ACC112 (cell line): ENCODE data around the gene PUM1.
"Not testable (repeated sequence)": the region's sequence is repeated elsewhere in the genome, so short reads cannot be mapped to it uniquely, and the experiment has no call there.

Source experiments
- H2AFZ ChIP-seq: fragments of 200-600 bp; sonication (generic); one replicate; pipeline ENCODE4 v1.6.0; 2017; ENCODE audit warnings: antibody characterized with exemption, low read length; ENCODE audit not compliant: unreplicated experiment
- H3K27ac ChIP-seq: fragments of 200-600 bp; sonication (generic); 2 replicates; pipeline ENCODE4 v1.5.1; 2014; ENCODE audit warnings: low read depth, mild to moderate bottlenecking, antibody characterized with exemption, low read length, moderate library complexity
- H3K27me3 ChIP-seq: fragments of 200-600 bp; sonication (generic); 2 replicates; pipeline ENCODE4 v1.6.1; 2014; ENCODE audit warnings: mild to moderate bottlenecking, antibody characterized with exemption, low read length, moderate library complexity, mixed read lengths; ENCODE audit not compliant: insufficient read depth
- H3K36me3 ChIP-seq: fragments of 200-600 bp; sonication (generic); 2 replicates; pipeline ENCODE4 v1.6.1; 2016; ENCODE audit warnings: mild to moderate bottlenecking, antibody characterized with exemption, low read length, moderate library complexity, mixed read lengths; ENCODE audit not compliant: insufficient read depth
- H3K4me1 ChIP-seq: fragments of 200-600 bp; sonication (generic); one replicate; pipeline ENCODE4 v1.6.1; 2016; ENCODE audit warnings: low read length, mixed read lengths; ENCODE audit not compliant: insufficient read depth, unreplicated experiment, control insufficient read depth
- H3K4me3 ChIP-seq: fragments of 200-600 bp; sonication (generic); 2 replicates; pipeline ENCODE4 v1.5.1; 2014; ENCODE audit warnings: mild to moderate bottlenecking, low read depth, low read length
- H3K79me2 ChIP-seq: fragments of 200-600 bp; sonication (generic); one replicate; pipeline ENCODE4 v1.6.0; 2016; ENCODE audit warnings: low read length; ENCODE audit not compliant: control insufficient read depth, unreplicated experiment, insufficient read depth

Gene PUM1

DNA sequence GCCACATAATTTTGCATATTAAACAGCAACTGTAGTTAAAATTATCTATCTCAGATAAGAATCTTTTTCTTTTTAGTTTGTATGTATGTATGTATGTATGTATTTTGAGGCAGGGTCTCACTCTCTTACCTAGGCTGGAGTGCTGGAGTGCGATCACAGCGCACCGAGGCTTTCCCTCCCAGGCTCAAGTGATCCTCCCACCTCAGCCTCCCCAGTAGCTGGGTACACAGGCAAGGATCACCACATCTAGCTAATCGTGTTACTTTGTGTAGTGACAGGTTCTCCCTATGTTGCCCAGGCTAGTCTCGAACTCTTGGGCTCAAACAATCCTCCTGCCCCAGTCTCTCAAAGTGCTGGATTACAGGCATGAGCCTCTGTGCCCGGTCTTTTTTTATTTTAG, 30.5 kb upstream of the PUM1 start:
- Histone ChIP-seq H3K27ac (no peak overlapping the region), H3K4me1 (peaks cover 15% of the 10 kb centered on the region), H3K36me3 (no peaks in the 10 kb centered on the region), H3K4me3 (no peak overlapping the region), H2AFZ (peak overlapping the region; percentile 75), H3K79me2 (no peaks in the 10 kb centered on the region), H3K27me3 (no peaks in the 10 kb centered on the region)

DNA sequence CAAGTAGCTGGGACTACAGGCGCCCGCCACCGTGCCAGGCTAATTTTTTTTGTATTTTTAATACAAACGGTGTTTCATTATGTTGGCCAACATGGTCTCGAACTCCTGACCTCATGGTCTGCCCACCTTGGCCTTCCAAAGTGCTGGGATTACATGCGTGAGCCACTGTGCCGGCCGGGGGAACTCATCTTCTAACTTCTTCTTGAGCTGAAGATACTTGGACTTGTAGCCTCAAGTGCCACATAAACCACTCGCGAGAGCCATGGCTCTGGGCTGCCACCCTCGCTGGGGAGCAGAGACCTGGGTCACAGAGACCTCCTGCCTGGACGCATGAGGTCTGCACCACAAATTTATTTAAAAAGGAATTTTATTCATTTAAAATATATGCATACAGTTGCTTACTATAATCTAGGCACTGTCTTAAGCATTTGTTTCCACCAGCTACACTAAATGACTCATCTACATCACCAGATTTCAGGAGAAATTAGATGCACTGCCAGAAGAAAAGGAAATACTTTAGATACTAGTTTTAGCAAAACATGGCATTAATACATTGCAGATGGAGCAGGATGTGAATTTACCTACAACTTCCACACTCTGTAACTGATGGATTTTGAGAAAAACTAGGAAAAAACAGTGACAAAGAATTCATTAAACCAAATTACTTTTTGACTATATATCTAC, 29.9 kb upstream of the PUM1 start:
- Histone ChIP-seq H3K4me1 (peaks cover 10% of the 10 kb centered on the region), H2AFZ (peak overlapping the region; percentile 75), H3K79me2 (no peaks in the 10 kb centered on the region), H3K36me3 (no peaks in the 10 kb centered on the region), H3K27me3 (no peaks in the 10 kb centered on the region), H3K4me3 (no peak overlapping the region), H3K27ac (no peak overlapping the region)

DNA sequence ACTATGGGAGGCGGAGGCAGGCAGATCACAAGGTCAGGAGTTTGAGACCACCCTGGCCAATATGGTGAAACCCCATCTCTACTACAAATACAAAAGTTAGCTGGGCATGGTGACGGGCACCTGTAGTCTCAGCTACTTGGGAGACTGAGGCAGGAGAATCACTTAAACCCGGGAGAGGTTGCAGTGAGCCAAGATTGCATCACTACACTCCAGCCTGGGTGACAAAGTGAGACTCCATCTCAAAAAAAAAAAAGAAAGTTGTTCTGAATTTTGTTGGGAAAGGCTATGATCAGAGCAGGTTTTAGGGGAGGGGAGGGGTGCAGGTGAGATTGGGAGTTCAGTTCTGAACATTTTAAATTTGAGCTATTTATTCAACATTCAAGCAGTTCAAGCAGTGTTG, 22.6 kb upstream of the PUM1 start:
- H3K79me2 ChIP-seq, H3K27me3 ChIP-seq, H2AFZ ChIP-seq: not testable (repeated sequence)

DNA sequence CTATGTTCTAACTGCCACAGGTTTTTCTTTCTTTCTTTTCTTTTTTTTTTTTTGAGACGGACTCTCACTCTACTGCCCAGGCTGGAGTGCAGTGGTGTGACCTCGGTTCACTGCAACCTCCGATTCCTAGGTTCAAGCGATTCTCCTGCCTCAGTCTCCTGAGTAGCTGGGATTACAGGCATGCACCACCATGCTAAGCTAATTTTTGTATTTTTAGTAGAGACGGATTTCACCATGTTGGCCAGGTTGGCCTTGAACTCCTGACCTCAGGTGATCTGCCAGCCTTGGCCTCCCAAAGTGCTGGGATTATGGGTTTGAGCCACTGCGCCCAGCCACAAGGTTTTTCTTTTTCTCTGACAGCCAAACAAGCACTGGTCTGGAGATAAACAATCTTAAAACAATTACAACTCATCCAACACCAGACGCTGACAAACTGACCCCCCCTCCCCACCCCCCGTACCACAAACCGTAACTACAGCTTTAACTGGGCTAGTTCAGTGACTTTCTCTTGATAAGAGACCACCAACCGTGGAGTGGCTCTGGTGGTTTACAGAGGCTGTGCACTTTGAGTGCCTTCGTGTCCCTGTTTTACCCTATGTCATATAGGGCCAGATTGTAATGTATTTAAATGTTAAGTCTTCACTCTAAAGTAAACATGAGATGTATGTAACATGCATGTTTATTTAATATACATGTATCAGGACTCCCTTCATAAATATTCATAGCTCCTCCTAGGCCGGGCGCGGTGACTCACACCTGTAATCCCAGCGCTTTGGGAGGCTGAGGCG, 19.5 kb upstream of the PUM1 start:
- H3K27me3 ChIP-seq, result no peaks in the 10 kb centered on the region
- no peaks in the 10 kb centered on the region for H3K79me2 ChIP-seq
- H3K4me3 ChIP-seq, result no peak overlapping the region
- no peak overlapping the region for H3K27ac ChIP-seq
- H2AFZ ChIP-seq, result no peak overlapping the region
- no peaks in the 10 kb centered on the region for H3K4me1 ChIP-seq
- no peaks in the 10 kb centered on the region for H3K36me3 ChIP-seq

More for the DNA sequence above, 22.6 kb upstream of the PUM1 start:
- H3K4me1 ChIP-seq, H3K36me3 ChIP-seq, H3K4me3 ChIP-seq, H3K27ac ChIP-seq: not testable (repeated sequence)

DNA sequence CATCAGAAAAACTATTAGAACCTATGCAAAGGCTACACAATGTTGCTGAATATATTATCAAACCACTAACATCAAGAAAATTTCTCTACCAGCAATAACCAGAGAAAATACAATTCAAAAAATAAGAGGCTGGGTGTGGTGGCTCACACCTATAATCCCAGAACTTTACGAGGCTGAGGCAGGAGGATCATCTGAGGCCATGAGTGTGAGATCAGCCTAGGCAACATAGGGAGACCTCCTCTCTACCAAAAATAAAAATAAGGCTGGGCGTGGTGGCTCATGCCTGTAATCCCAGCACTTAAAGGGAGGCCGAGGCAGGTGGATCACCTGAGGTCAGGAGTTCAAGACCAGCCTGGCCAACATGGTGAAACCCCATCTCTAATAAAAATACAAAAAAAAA, 16.9 kb upstream of the PUM1 start:
- Histone ChIP-seq H3K79me2 (no peaks in the 10 kb centered on the region), H3K27me3 (no peaks in the 10 kb centered on the region), H3K4me3 (no peak overlapping the region), H2AFZ (no peak overlapping the region), H3K4me1 (no peaks in the 10 kb centered on the region), H3K36me3 (no peaks in the 10 kb centered on the region), H3K27ac (no peak overlapping the region)

DNA sequence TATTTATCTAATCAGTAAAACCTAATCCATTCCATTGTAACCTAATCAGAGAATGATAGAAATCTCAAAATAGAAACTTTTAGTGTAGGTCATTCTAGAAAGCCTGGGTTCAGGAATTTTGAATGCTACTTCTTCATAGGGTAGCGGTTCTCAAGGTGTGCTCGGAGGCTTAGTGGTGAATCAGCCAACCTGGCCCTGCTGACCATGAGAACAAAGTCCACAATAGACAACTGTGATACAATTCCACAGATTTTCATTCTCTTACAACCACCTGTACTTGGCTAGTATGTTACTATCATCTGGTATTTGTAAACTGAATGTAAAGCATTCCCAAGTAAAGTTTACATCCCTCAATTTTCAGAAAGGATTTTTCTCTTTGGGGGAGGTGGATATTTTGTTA, 7.5 kb upstream of the PUM1 start:
- no peaks in the 10 kb centered on the region for H3K27me3 ChIP-seq
- no peak overlapping the region for H3K27ac ChIP-seq
- no peak overlapping the region for H3K4me3 ChIP-seq
- H3K79me2 ChIP-seq, result no peaks in the 10 kb centered on the region
- no peak overlapping the region for H2AFZ ChIP-seq
- no peaks in the 10 kb centered on the region for H3K36me3 ChIP-seq
- no peaks in the 10 kb centered on the region for H3K4me1 ChIP-seq

DNA sequence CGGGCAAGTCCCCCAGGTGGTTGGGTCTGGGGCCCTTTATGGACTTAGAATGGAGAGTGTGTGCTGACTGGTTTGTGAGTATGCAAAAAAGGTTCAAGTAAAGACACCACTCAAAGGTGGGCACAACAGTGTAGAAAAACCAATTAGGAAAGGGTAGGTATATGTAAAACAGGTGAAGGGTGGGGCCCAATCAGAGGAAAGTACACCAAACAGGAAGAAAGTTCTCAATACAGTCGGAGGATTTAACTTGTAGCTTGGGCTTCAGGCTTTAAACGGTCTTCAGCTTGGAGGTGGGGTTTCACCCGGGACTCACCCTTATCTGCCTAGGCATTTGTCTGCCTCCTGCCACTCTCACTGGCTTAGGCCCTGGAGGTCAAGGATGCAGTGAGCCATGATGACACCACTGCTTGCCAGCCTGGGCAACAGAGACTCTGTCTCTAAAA, 6.8 kb upstream of the PUM1 start:
- Histone ChIP-seq H3K27ac (no peak overlapping the region), H3K79me2 (no peaks in the 10 kb centered on the region)

DNA sequence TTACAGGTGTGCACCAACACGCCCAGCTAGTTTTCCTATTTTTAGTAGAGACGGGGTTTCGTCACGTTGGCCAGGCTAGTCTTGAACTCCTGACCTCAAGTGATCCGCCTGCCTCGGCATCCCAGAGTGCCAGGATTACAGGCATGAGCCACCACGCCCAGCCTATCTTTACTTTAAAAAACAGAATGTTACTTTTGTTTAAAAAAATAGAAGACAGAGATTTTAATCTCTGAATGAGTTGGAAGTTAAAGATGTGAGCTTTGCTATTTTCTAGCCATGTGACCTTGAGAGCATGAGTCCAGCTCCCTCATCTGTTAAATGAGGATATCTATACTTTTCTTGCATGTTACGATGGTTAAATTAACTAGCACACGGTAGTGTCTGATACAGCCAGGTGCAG, 3.9 kb upstream of the PUM1 start:
- H3K4me3 ChIP-seq, result no peak overlapping the region
- no peaks in the 10 kb centered on the region for H3K27me3 ChIP-seq
- peaks cover 9% of the 10 kb centered on the region for H3K79me2 ChIP-seq
- no peak overlapping the region for H2AFZ ChIP-seq
- H3K36me3 ChIP-seq, result no peaks in the 10 kb centered on the region
- no peak overlapping the region for H3K27ac ChIP-seq
- H3K4me1 ChIP-seq, result no peaks in the 10 kb centered on the region

More for the DNA sequence above, 6.8 kb upstream of the PUM1 start:
- no peak overlapping the region for H3K4me3 ChIP-seq
- H3K36me3 ChIP-seq, result no peaks in the 10 kb centered on the region
- H3K4me1 ChIP-seq, result no peaks in the 10 kb centered on the region
- H3K27me3 ChIP-seq, result no peaks in the 10 kb centered on the region
- H2AFZ ChIP-seq, result no peak overlapping the region

DNA sequence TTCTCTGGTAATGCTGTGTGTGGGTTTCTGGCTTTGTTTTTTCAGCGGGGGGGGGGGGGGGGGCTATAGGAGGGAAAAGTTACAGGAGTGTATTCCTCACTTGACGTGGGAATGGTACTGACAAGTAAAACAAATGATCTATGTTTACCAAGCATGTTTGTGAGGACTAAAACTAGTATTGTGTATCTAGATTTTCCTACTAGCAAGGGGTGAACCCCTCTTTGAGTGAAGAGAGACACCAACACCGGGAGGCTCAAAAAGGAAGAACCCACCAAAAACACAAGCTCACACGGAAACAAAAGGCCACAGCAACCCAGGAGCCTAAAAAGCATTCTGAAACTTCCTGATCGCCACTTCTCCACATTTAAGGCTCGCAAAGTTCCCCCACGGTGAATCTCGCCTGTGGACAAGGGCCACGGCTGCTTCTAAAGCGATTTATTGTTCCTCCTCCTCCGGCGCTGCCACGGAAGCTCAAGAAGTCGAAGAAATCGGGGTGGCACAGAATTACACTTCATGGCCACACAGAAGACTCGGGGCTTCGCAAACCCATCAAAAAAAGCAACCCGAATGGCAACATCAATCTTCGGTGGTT, 703 bp downstream of the PUM1 start:
- no peak overlapping the region for H2AFZ ChIP-seq
- H3K27ac ChIP-seq, result peak overlapping the region; percentile 90
- H3K4me3 ChIP-seq, result peak overlapping the region; percentile 94
- no peaks in the 10 kb centered on the region for H3K36me3 ChIP-seq
- H3K27me3 ChIP-seq, result no peaks in the 10 kb centered on the region
- peaks cover 54% of the 10 kb centered on the region for H3K79me2 ChIP-seq
- H3K4me1 ChIP-seq, result peaks cover 10% of the 10 kb centered on the region

DNA sequence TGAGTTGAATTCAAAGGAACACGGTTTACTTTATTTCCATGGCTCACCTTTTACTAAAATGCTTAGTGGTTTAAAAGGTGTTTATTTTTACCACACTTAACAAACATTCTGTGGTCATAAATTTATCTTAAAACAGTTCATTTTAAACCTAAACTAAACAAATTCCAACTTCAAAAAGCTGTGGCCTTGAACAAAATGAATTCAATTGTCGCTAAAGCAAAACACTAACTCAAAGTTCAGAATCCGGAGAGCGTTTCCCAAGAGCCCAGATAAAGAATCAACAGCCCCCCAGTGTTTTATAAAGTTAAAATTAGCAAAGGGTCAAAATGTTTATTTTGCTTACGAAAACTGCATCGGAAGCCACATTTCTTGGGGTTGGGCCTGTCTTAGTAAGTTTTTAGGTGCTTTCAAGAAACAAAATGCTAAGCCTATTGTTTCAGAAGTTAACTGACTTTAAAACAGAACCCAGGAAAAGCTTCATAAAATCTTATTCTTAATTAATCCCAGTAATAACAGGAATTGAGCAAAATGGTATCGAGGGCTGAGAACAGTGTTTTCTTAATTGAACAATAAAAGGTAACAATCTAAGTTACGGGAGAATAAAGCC, 1.3 kb downstream of the PUM1 start:
- peak overlapping the region; percentile 94 for H3K4me3 ChIP-seq
- peaks cover 10% of the 10 kb centered on the region for H3K4me1 ChIP-seq
- peaks cover 2% of the 10 kb centered on the region; the same call in 1 of the 2 replicates for H3K36me3 ChIP-seq
- H3K27me3 ChIP-seq, result no peaks in the 10 kb centered on the region
- no peak overlapping the region for H2AFZ ChIP-seq
- H3K79me2 ChIP-seq, result peaks cover 60% of the 10 kb centered on the region
- H3K27ac ChIP-seq, result peak overlapping the region; percentile 90
